Kidney epithelial cell (primary cell): ENCODE measurements around the gene NXPE3. TPM values are rescaled to one million over a fixed set of nuclear protein-coding genes. Genes with fewer than 3 reads are reported as not detected.

Experiments
- DNase-seq: peaks from one replicate; pipeline ENCODE4 v3.0.0-alpha.2; 2010; ENCODE audit warnings: low read depth
- H3K27me3 ChIP-seq: 2 replicates; pipeline ENCODE4 v1.6.0; 2011; ENCODE audit warnings: low read length; ENCODE audit not compliant: control insufficient read depth, insufficient read depth
- H3K36me3 ChIP-seq: 2 replicates; pipeline ENCODE4 v1.5.1; 2011; ENCODE audit warnings: low read length; ENCODE audit not compliant: control insufficient read depth, insufficient read depth
- H3K4me3 ChIP-seq: 2 replicates; pipeline ENCODE4 v1.5.1; 2011; ENCODE audit warnings: low read depth, mild to moderate bottlenecking, control low read depth, low read length
- total RNA-seq: library from RNA; depleted of rRNA; stranded (reverse); fragments of >200 nt; gene quantifications from 2 replicates; pipeline ENCODE4 v1.2.3, GENCODE V29; 2015
- TF ChIP-seq, protein P1 (sequence below): IDR thresholded peaks from 2 replicates; pipeline ENCODE4 v1.5.1; 2011; ENCODE audit warnings: mild to moderate bottlenecking, moderate library complexity, low read length, control low read depth, inconsistent platforms; ENCODE audit not compliant: insufficient read depth, poor library complexity, severe bottlenecking

NXPE3 gene
- total RNA-seq, 1 donor from 2014 or later = 13.6 TPM

DNA sequence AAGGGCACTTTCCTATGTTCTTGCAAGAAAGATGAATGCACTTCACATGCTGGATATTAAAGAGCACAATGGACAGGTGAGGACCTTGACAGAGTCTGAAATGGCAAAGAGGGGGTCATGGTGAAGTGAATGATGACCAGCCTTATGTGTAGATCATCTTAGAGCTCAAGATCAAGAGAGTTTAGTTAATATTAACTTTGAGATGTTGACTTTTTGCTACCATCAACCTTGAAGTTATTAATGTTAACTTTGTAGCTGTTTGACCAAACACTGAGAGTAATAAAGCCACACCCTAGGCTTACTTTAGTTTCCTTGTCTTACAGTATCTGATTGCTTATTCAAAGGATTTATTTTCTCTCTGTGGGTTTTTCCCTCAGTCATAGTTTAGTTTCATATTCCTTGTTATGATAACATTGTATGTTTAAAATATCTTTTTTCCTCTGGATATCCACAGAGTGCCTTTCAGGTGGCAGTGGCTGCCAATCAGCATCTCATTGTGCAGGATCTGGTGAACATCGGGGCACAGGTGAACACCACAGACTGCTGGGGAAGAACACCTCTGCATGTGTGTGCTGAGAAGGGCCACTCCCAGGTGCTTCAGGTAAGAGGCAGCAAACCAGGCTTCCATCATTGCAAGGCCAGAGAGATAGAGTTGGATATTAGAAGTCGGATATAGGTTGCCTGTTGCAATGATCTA, 75.7 kb downstream of the NXPE3 start:
- H3K36me3 ChIP-seq = peaks cover 8% of the 10 kb centered on the region
- H3K4me3 ChIP-seq = peak overlapping the region; percentile 96
- no peak for DNase-seq
- TF ChIP-seq, protein P1, sequence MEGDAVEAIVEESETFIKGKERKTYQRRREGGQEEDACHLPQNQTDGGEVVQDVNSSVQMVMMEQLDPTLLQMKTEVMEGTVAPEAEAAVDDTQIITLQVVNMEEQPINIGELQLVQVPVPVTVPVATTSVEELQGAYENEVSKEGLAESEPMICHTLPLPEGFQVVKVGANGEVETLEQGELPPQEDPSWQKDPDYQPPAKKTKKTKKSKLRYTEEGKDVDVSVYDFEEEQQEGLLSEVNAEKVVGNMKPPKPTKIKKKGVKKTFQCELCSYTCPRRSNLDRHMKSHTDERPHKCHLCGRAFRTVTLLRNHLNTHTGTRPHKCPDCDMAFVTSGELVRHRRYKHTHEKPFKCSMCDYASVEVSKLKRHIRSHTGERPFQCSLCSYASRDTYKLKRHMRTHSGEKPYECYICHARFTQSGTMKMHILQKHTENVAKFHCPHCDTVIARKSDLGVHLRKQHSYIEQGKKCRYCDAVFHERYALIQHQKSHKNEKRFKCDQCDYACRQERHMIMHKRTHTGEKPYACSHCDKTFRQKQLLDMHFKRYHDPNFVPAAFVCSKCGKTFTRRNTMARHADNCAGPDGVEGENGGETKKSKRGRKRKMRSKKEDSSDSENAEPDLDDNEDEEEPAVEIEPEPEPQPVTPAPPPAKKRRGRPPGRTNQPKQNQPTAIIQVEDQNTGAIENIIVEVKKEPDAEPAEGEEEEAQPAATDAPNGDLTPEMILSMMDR = no peak
- H3K27me3 ChIP-seq = no peaks in the 10 kb centered on the region

DNA sequence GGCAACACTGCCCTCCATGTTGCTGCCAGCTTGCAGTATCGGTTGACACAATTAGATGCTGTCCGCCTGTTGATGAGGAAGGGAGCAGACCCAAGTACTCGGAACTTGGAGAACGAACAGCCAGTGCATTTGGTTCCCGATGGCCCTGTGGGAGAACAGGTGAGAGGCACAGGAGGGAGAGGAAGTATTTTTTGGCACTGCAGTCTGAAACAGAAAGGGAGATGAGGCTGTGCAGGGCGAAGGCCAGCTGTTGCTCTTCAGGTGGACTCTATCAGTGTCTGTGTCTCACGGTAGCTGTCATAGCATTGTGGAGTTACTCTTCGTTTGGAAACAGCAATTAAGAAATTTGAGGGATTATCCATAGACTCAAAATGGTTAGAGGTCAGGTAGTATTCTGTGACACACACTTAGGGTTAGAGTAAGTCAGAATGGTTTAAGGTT, 78.3 kb downstream of the NXPE3 start:
- Histone ChIP-seq H3K36me3 (peaks cover 12% of the 10 kb centered on the region), H3K27me3 (no peaks in the 10 kb centered on the region), H3K4me3 (peak overlapping the region; percentile 47)
- TF ChIP-seq, protein P1 = no peak
- DNase-seq = no peak

DNA sequence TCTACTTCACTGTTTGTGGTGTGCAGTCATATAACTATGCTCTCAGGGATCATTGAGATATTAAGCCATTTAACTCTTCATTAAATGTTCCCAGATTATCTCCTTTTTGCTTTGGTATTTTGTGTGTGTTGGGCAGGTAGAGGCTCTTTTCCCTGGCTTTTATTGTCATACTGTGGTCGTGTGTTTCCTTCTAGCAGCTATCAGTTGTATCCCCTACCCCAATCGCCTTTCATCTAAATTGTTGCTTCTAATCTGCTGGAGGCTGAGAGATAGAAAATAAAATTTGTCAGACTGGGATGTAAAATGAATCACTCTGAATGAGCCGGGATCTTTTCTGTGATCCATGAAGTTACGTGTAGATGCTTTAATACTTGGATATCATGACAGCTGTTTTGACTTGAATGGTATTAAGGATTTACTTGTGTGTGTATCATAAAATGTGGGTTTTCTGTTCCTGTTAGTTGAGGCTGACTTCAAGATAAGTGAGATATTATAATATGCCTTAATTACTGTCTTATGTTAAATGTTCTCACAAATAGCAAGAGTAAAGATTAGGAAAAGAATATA, 79.5 kb downstream of the NXPE3 start:
- peak overlapping the region; percentile 47 for H3K4me3 ChIP-seq
- H3K36me3 ChIP-seq = peaks cover 10% of the 10 kb centered on the region
- TF ChIP-seq, protein P1 = no peak
- no peak for DNase-seq
- no peaks in the 10 kb centered on the region for H3K27me3 ChIP-seq

DNA sequence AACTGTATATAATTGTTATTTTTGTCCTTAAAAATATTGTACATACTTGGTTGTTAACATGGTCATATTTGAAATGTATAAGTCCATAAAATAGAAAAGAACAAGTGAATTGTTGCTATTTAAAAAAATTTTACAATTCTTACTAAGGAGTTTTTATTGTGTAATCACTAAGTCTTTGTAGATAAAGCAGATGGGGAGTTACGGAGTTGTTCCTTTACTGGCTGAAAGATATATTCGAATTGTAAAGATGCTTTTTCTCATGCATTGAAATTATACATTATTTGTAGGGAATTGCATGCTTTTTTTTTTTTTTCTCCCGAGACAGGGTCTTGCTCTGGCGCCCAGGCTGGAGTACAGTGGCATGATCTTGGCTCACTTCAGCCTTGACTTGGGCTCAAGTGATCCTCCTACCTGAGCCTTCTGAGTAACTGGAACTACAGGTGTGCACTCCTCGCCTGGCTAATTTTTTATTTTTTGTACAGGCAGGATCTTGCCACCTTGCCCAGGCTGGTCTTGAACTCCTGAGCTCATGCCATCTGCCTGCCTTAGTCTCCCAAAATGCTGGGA, 81.0 kb downstream of the NXPE3 start:
- Histone ChIP-seq H3K27me3 (no peaks in the 10 kb centered on the region), H3K4me3 (no peak overlapping the region), H3K36me3 (peaks cover 9% of the 10 kb centered on the region)
- DNase-seq = no peak
- TF ChIP-seq, protein P1 = no peak

DNA sequence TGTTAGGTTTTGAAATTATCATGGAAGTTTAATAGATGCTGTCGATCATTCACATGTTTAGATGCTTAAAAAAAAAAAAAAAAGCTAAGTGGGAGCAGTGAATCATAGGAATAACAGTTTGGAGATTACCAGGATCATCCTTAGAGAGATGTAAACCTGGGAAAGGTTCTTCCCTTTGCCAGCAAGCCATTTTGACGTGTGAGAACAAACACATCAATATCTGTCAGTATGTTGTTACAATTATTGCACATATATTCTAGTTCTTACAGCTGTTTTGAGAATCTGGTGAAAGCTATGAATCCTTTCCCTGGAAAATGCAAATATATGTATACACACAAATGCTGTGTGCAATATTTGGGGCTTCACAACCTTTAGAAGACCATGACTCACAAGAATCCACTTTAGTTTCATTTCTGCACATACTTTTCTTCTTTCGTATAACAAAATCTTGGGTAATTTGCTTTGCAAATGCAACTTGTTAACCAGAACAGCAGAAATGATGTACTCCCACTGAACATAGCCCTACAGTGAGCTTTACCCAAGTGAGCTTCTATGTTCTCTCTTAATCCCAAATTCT, 82.3 kb downstream of the NXPE3 start:
- Histone ChIP-seq H3K36me3 (peaks cover 6% of the 10 kb centered on the region), H3K4me3 (no peak overlapping the region), H3K27me3 (no peaks in the 10 kb centered on the region)
- no peak for DNase-seq
- TF ChIP-seq, protein P1 = no peak
